HepG2 (cell line): ENCODE results near the gene RPS27A. TPM values are rescaled to one million over a fixed set of nuclear protein-coding genes. Genes with fewer than 3 reads are reported as not detected.
A peak's percentile ranks its signal among the peaks of the same experiment; 100 is the strongest.

Experiments
- CREM ChIP-seq, 2 experiments: sonication (generic) in 1 of 2; formaldehyde crosslinking in 1 of 2; IDR thresholded peaks; 2 replicates each; pipeline versions ENCODE4 v1.4.0 to v1.6.1; 2016 to 2020; ENCODE audit warnings: antibody characterized with exemption in 1 of 2, mild to moderate bottlenecking in 1 of 2, missing genetic modification reagents in 1 of 2
- HDAC2 ChIP-seq: sonication (generic); formaldehyde crosslinking; IDR thresholded peaks from 2 replicates; pipeline ENCODE4 v1.4.0; 2020; ENCODE audit warnings: missing genetic modification reagents
- IRX3 ChIP-seq: sonication (generic); formaldehyde crosslinking; IDR thresholded peaks from 2 replicates; pipeline ENCODE4 v1.8.1; 2023; ENCODE audit warnings: mild to moderate bottlenecking, low read depth, missing genetic modification reagents, borderline replicate concordance
- MATR3 ChIP-seq: sonication (generic); formaldehyde crosslinking; IDR thresholded peaks from 2 replicates; pipeline ENCODE4 v1.4.0; 2020; ENCODE audit warnings: missing genetic modification reagents
- NR3C1 ChIP-seq: sonication (generic); formaldehyde crosslinking; IDR thresholded peaks from 2 replicates; pipeline ENCODE4 v1.4.0; 2020; ENCODE audit warnings: missing genetic modification reagents
- SMARCE1 ChIP-seq: fragments of 450-650 bp; IDR thresholded peaks from 2 replicates; pipeline ENCODE4 v1.6.1; 2017; ENCODE audit warnings: borderline replicate concordance
- ZNF883 ChIP-seq: sonication (generic); formaldehyde crosslinking; IDR thresholded peaks from 2 replicates; pipeline ENCODE4 v1.5.1; 2020; ENCODE audit warnings: mild to moderate bottlenecking, missing genetic modification reagents; ENCODE audit errors: not compliant biosample characterization
- polyA plus RNA-seq, 8 experiments: library from polyadenylated mRNA; depleted of rRNA in 3 of 8; stranded (reverse) in 7 of 8; unstranded in 1 of 8; fragments of >200 nt; fragmentation: Illumina TruSeq in 4 of 8; extraction: Trizol in 4 of 8; gene quantifications; 2 replicates each; pipeline versions ENCODE4 v1.2.1 to v1.2.3, GENCODE V29; 2011 to 2016; ENCODE audit warnings: low read depth in 4 of 8, missing spikeins in 1 of 8, mixed read lengths in 1 of 8; ENCODE audit not compliant: insufficient read depth in 1 of 8
- total RNA-seq, 5 experiments: library from RNA; depleted of rRNA; stranded (reverse); fragments of >200 nt; fragmentation: Illumina TruSeq; extraction: Trizol; gene quantifications; 2 replicates each; pipeline ENCODE4 v1.2.3, GENCODE V29; 2016; ENCODE audit warnings: low read depth in 1 of 5
- TF ChIP-seq, protein P1 (sequence below): sonication (generic); formaldehyde crosslinking; IDR thresholded peaks from 2 replicates; pipeline ENCODE4 v1.5.1; 2020; ENCODE audit warnings: mild to moderate bottlenecking, missing genetic modification reagents, borderline replicate concordance
- TF ChIP-seq, protein P2 (sequence below): sonication (generic); formaldehyde crosslinking; IDR thresholded peaks from 2 replicates; pipeline ENCODE4 v1.5.0; 2020; ENCODE audit warnings: missing genetic modification reagents, mild to moderate bottlenecking, borderline replicate concordance
- TF ChIP-seq, protein P3 (sequence below): sonication (generic); formaldehyde crosslinking; IDR thresholded peaks from 2 replicates; pipeline ENCODE4 v1.4.0; 2020; ENCODE audit warnings: missing genetic modification reagents, mild to moderate bottlenecking, borderline replicate concordance
- TF ChIP-seq, protein P4 (sequence below): sonication (generic); formaldehyde crosslinking; IDR thresholded peaks from 2 replicates; pipeline ENCODE4 v1.5.1; 2020; ENCODE audit warnings: mild to moderate bottlenecking, missing genetic modification reagents, borderline replicate concordance
- TF ChIP-seq, protein P5 (sequence below): IDR thresholded peaks from 2 replicates; pipeline ENCODE4 v1.4.0; 2020; ENCODE audit warnings: mild to moderate bottlenecking, missing genetic modification reagents

RPS27A gene
- total and polyA plus RNA-seq, 2 of the 13 experiments (the other 11 are each of a cell fraction or from before 2014, with no cell fraction given), result 2,779 to 3,269 TPM

DNA sequence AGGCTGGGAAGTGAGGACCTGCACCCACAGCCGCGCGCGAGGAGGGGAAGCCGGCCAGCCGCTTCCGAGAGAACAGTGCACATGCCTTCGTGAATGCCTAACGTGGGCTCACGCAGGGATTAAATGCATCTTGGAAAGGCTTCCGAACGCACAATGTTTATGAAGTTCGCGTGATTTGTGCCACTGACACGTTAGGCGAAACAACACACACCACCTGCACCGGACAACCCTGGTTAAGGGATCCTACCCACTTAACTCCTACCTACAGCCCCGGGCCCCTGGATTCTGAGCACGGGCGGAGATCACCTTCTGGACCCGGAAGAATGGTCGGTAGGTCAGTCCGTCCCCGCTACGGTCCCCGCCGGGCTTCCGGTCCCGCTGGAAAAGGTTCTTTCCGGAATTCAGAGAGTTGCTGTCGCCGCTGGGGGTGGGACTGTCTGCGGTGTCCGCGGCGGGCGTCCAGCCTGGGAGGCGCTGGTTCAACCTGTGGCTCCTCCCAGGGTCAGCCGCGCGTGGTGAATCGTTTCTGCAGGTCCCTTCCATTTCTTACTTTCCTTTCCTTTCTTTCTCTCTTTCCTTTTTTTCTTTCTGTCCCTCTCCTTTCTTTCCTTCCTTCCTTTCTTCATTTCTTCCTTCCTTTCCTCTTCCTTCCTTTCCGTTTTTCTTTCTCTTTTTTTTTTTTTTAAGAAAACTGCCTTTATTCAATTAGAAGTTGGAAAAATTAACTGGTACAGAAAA, 36.6 kb downstream of the RPS27A start, which contains the start of gene MTIF2 (continued):
- TF ChIP-seq IRX3 (CRISPR knock-in tag) (peak; percentile 78; the same call in 1 of the 2 replicates), MATR3 (CRISPR knock-in tag) (no peak), HDAC2 (CRISPR knock-in tag) (peak; percentile 98), CREM (IDR thresholded peaks at IDR 0.05) (peak; percentile 91), CREM (CRISPR knock-in tag; IDR thresholded peaks at IDR 0.05) (peak; percentile 24; the same call in 1 of the 2 replicates), ZNF883 (peak; percentile 89), SMARCE1 (no peak), NR3C1 (no peak)
- TF ChIP-seq, protein P1, sequence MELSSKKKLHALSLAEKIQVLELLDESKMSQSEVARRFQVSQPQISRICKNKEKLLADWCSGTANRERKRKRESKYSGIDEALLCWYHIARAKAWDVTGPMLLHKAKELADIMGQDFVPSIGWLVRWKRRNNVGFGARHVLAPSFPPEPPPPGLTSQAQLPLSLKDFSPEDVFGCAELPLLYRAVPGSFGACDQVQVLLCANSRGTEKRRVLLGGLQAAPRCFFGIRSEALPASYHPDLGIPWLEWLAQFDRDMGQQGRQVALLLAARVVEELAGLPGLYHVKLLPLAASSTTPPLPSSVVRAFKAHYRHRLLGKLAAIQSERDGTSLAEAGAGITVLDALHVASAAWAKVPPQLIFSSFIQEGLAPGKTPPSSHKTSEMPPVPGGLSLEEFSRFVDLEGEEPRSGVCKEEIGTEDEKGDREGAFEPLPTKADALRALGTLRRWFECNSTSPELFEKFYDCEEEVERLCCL (CRISPR knock-in tag), result no peak
- TF ChIP-seq, protein P2, sequence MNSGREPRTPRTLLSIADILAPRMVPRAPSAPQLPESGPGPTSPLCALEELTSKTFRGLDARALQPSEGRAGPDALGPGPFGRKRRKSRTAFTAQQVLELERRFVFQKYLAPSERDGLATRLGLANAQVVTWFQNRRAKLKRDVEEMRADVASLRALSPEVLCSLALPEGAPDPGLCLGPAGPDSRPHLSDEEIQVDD (CRISPR knock-in tag), result peak; percentile 65; the same call in 1 of the 2 replicates
- TF ChIP-seq, protein P3, sequence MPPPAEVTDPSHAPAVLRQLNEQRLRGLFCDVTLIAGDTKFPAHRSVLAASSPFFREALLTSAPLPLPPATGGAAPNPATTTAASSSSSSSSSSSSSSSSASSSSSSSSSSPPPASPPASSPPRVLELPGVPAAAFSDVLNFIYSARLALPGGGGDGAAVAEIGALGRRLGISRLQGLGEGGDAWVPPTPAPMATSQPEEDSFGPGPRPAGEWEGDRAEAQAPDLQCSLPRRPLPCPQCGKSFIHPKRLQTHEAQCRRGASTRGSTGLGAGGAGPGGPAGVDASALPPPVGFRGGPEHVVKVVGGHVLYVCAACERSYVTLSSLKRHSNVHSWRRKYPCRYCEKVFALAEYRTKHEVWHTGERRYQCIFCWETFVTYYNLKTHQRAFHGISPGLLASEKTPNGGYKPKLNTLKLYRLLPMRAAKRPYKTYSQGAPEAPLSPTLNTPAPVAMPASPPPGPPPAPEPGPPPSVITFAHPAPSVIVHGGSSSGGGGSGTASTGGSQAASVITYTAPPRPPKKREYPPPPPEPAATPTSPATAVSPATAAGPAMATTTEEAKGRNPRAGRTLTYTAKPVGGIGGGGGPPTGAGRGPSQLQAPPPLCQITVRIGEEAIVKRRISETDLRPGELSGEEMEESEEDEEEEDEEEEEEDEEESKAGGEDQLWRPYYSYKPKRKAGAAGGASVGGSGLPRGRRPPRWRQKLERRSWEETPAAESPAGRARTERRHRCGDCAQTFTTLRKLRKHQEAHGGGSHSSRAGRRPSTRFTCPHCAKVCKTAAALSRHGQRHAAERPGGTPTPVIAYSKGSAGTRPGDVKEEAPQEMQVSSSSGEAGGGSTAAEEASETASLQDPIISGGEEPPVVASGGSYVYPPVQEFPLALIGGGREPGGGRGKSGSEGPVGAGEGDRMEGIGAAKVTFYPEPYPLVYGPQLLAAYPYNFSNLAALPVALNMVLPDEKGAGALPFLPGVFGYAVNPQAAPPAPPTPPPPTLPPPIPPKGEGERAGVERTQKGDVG (CRISPR knock-in tag), result peak; percentile 93; the same call in 1 of the 2 replicates
- TF ChIP-seq, protein P4, sequence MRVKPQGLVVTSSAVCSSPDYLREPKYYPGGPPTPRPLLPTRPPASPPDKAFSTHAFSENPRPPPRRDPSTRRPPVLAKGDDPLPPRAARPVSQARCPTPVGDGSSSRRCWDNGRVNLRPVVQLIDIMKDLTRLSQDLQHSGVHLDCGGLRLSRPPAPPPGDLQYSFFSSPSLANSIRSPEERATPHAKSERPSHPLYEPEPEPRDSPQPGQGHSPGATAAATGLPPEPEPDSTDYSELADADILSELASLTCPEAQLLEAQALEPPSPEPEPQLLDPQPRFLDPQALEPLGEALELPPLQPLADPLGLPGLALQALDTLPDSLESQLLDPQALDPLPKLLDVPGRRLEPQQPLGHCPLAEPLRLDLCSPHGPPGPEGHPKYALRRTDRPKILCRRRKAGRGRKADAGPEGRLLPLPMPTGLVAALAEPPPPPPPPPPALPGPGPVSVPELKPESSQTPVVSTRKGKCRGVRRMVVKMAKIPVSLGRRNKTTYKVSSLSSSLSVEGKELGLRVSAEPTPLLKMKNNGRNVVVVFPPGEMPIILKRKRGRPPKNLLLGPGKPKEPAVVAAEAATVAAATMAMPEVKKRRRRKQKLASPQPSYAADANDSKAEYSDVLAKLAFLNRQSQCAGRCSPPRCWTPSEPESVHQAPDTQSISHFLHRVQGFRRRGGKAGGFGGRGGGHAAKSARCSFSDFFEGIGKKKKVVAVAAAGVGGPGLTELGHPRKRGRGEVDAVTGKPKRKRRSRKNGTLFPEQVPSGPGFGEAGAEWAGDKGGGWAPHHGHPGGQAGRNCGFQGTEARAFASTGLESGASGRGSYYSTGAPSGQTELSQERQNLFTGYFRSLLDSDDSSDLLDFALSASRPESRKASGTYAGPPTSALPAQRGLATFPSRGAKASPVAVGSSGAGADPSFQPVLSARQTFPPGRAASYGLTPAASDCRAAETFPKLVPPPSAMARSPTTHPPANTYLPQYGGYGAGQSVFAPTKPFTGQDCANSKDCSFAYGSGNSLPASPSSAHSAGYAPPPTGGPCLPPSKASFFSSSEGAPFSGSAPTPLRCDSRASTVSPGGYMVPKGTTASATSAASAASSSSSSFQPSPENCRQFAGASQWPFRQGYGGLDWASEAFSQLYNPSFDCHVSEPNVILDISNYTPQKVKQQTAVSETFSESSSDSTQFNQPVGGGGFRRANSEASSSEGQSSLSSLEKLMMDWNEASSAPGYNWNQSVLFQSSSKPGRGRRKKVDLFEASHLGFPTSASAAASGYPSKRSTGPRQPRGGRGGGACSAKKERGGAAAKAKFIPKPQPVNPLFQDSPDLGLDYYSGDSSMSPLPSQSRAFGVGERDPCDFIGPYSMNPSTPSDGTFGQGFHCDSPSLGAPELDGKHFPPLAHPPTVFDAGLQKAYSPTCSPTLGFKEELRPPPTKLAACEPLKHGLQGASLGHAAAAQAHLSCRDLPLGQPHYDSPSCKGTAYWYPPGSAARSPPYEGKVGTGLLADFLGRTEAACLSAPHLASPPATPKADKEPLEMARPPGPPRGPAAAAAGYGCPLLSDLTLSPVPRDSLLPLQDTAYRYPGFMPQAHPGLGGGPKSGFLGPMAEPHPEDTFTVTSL (CRISPR knock-in tag), result peak; percentile 52; the same call in 1 of the 2 replicates
- TF ChIP-seq, protein P5, sequence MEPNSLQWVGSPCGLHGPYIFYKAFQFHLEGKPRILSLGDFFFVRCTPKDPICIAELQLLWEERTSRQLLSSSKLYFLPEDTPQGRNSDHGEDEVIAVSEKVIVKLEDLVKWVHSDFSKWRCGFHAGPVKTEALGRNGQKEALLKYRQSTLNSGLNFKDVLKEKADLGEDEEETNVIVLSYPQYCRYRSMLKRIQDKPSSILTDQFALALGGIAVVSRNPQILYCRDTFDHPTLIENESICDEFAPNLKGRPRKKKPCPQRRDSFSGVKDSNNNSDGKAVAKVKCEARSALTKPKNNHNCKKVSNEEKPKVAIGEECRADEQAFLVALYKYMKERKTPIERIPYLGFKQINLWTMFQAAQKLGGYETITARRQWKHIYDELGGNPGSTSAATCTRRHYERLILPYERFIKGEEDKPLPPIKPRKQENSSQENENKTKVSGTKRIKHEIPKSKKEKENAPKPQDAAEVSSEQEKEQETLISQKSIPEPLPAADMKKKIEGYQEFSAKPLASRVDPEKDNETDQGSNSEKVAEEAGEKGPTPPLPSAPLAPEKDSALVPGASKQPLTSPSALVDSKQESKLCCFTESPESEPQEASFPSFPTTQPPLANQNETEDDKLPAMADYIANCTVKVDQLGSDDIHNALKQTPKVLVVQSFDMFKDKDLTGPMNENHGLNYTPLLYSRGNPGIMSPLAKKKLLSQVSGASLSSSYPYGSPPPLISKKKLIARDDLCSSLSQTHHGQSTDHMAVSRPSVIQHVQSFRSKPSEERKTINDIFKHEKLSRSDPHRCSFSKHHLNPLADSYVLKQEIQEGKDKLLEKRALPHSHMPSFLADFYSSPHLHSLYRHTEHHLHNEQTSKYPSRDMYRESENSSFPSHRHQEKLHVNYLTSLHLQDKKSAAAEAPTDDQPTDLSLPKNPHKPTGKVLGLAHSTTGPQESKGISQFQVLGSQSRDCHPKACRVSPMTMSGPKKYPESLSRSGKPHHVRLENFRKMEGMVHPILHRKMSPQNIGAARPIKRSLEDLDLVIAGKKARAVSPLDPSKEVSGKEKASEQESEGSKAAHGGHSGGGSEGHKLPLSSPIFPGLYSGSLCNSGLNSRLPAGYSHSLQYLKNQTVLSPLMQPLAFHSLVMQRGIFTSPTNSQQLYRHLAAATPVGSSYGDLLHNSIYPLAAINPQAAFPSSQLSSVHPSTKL (CRISPR knock-in tag), result peak; percentile 91
